ENCODE data around the gene RAB3D. TPM values are rescaled to one million over a fixed set of nuclear protein-coding genes. Genes with fewer than 3 reads are reported as not detected.
A peak's percentile ranks its signal among the peaks of the same experiment; 100 is the strongest.

RAB3D gene
- total RNA-seq, 1 donor from 2014 or later, result 53.6 TPM

DNA sequence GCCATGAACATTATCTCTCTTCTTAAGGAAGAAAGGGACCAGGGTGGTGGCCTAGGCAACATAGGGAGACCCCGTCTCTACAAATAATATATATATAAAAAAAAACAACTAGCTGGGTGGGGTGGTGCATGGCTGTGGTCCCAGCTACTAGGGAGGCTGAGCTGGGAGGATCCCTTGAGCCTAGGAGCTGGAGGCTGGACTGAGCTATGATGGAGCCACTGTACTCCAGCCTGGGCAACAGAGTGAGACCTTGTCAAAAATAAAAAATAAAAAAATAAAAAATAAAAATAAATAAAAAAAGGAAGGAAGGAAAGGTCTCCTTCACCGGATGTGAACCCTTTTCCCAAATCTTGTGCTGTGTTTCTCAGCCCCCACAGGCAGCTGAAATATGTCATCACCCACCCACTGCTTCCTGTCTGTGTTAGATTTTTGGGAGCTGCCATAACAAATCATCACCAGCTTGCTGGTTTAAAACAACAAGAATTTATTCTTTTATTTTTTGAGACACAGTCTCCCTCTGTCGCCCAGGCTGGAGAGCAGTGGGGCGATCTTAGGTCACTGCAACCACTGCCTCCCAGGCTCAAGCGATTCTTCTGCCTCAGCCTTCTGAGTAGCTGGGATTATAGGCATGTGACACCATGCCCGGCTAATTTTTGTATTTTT, 53.0 kb downstream of the RAB3D start:
- H3K4me1 ChIP-seq, result peaks cover 16% of the 10 kb centered on the region
- H3K27ac ChIP-seq, result peak overlapping the region; percentile 44
- TF ChIP-seq, protein P1, sequence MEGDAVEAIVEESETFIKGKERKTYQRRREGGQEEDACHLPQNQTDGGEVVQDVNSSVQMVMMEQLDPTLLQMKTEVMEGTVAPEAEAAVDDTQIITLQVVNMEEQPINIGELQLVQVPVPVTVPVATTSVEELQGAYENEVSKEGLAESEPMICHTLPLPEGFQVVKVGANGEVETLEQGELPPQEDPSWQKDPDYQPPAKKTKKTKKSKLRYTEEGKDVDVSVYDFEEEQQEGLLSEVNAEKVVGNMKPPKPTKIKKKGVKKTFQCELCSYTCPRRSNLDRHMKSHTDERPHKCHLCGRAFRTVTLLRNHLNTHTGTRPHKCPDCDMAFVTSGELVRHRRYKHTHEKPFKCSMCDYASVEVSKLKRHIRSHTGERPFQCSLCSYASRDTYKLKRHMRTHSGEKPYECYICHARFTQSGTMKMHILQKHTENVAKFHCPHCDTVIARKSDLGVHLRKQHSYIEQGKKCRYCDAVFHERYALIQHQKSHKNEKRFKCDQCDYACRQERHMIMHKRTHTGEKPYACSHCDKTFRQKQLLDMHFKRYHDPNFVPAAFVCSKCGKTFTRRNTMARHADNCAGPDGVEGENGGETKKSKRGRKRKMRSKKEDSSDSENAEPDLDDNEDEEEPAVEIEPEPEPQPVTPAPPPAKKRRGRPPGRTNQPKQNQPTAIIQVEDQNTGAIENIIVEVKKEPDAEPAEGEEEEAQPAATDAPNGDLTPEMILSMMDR (IDR thresholded peaks at IDR 0.05), result peak; percentile 47
- intact Hi-C loops (cut with DNase I), result no loop called here
- DNase-seq, result no peak
- peaks cover 6% of the 10 kb centered on the region for H3K27me3 ChIP-seq (ENCODE audit: low read depth)
- peak; percentile 47 to 64 for ATAC-seq
- H3K4me3 ChIP-seq, result no peak overlapping the region
- no peaks in the 10 kb centered on the region for H3K9me3 ChIP-seq
- no peaks in the 10 kb centered on the region for H3K36me3 ChIP-seq

DNA sequence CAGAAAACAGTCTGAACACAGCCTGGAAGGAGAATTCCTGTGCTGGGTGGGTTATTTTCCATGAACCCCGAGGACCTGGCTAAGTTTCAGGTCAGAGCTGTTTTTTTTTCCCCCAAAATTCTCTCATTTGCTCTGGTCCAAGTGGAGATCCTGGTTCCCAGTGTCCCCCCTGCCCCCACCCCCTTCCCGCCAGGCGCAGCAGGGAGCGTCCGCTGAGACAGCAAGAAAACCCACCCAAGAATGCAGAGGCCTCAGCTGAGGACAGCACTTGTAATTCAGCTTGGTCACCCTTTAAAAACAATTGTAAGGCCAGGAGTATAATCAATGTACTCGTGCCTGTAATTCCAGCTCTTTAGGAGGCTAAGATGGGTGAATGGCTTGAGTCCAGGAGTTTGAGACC, 54.9 kb downstream of the RAB3D start:
- intact Hi-C loops (cut with DNase I), result no loop called here
- no peak overlapping the region for H3K27ac ChIP-seq

DNA sequence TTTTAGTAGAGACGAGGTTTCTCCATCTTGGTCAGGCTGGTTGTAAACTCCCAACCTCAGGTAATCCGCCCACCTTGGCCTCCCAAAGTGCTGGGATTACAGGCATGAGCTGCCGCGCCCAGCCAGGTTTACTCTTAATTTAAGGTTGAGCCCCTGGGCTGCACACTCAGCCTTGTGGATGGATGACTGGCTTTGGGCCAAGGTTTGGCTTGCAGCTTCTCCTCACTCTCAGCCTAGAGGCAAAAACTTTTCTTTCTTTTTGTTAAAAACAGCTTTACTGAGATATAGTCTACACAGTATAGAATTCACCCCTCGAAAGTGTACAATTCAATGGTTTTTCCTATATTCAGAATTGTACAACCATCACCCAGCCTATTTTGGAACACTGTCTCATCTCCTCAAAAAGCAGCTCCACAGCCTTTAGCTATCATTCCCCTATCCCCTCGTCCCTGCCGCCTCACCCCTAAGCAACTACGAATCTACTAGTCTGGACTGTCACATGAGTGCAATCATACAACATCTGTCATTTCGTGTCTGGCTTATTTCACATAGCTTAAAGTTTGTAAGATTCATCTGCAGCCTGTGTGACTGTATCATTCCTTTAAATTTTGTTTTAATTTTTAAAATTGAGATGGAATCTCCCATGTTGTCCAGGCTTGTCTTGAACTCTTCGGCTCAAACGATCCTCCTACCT, 58.0 kb downstream of the RAB3D start:
- peaks cover 13% of the 10 kb centered on the region for H3K4me1 ChIP-seq
- no peak overlapping the region for H3K4me3 ChIP-seq
- no peaks in the 10 kb centered on the region for H3K36me3 ChIP-seq
- intact Hi-C loops (cut with DNase I), result no loop called here
- DNase-seq (no peak), ATAC-seq (no peak)
- TF ChIP-seq, protein P1 (IDR thresholded peaks at IDR 0.05), result no peak
- H3K27me3 ChIP-seq (ENCODE audit: low read depth), result peaks cover 6% of the 10 kb centered on the region
- H3K9me3 ChIP-seq, result no peaks in the 10 kb centered on the region
- no peak overlapping the region for H3K27ac ChIP-seq

More for the DNA sequence above, 54.9 kb downstream of the RAB3D start:
- Histone ChIP-seq H3K4me3 (no peak overlapping the region), H3K36me3 (no peaks in the 10 kb centered on the region), H3K4me1 (peaks cover 21% of the 10 kb centered on the region), H3K27me3 (ENCODE audit: low read depth) (peaks cover 6% of the 10 kb centered on the region), H3K9me3 (no peaks in the 10 kb centered on the region)
- DNase-seq, result no peak
- TF ChIP-seq, protein P1 (IDR thresholded peaks at IDR 0.05), result no peak
- ATAC-seq, result no peak

DNA sequence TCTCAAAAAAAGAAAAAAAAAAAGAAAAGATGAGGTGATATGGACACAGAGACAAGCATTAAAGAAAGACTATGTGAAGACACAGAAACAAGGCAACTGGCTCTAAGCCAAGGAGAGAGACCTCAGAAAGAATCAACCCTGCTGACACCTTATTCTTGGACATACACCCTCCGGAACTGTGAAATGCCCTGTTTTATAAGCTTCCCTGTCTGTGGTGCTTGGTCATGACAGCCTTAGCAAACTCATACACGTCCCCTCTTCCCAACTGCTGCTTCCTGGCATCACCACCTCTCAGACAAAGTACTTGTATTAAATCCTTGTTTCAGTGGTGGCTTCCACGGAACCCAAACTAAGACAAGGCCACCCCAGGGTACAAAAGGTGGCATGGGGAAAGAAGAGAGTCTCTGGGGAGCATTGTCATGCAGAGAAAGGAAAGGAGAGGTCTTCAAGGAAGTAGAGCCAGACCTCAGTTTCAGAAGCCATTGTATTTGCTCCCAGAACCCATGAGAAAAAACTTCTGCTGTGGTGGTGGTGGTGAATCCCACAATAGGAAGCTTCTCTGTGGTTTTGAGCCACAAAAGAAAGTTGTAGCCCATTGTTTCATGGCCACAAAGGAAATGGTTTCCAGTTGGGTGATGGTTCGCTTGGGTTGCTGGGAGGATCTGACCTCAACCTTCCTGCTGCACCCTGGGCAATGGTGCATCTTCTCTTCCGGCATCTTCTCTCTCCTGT, 59.8 kb downstream of the RAB3D start:
- intact Hi-C loops (cut with DNase I), result no loop called here
- TF ChIP-seq, protein P1 (IDR thresholded peaks at IDR 0.05), result no peak
- Histone ChIP-seq H3K4me3 (no peak overlapping the region), H3K27ac (peak overlapping the region; percentile 13), H3K9me3 (no peaks in the 10 kb centered on the region), H3K36me3 (no peaks in the 10 kb centered on the region), H3K27me3 (ENCODE audit: low read depth) (peaks cover 6% of the 10 kb centered on the region), H3K4me1 (peaks cover 6% of the 10 kb centered on the region)
- DNase-seq (no peak), ATAC-seq (peak in 1 of 2 donors; percentile 12)

DNA sequence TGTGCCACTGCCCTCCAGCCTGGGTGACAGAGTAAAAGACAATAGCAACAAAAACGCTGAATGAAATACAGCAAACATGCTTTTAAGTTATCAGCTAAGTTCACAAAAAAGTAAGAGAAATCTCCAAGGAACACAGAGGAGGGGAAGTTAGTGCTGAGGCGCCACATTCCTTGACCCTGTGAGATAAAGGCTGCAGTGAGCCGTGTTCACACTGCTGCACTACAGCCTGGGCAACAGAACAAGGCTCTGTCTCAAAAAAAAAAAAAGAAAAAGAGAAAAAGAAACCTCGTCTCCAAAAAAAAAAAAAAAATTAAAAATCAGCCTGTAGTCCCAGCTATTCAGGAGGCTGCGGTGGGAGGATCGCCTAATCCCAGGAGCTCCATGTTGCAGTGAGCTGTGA, 60.8 kb downstream of the RAB3D start:
- DNase-seq (no peak), ATAC-seq (peak in 1 of 2 donors; percentile 51)
- Histone ChIP-seq H3K27ac (no peak overlapping the region), H3K4me1 (peaks cover 6% of the 10 kb centered on the region), H3K9me3 (no peaks in the 10 kb centered on the region), H3K4me3 (no peak overlapping the region), H3K36me3 (no peaks in the 10 kb centered on the region), H3K27me3 (ENCODE audit: low read depth) (peaks cover 6% of the 10 kb centered on the region)
- TF ChIP-seq, protein P1 (IDR thresholded peaks at IDR 0.05), result no peak
- intact Hi-C loops (cut with DNase I), result no loop called here
